ENCODE measurements around the gene POLRMT. TPM values are rescaled to one million over a fixed set of nuclear protein-coding genes. Genes with fewer than 3 reads are reported as not detected.

POLRMT gene
- total RNA-seq, 1 experiment from 2014 or later: 100 TPM

- BruUV-seq (replicated peaks): no TSS peak
- TF ChIP-seq CTCF (conservative IDR thresholded peaks at IDR 0.05; ENCODE audit: low read depth, low read length) (no peak), EZH2 (IDR thresholded peaks at IDR 0.05; ENCODE audit: borderline replicate concordance, low read depth, low read length, poor library complexity, severe bottlenecking) (no peak)
- Histone ChIP-seq H3K4me3 (ENCODE audit: low read depth, low read length, poor library complexity, severe bottlenecking) (no peak overlapping the region), H3K36me3 (ENCODE audit: insufficient read depth, low read length, poor library complexity, severe bottlenecking) (peaks cover 28% of the 10 kb centered on the region), H3K27ac (ENCODE audit: low read depth, low read length, poor library complexity, severe bottlenecking) (no peak overlapping the region), H3K27me3 (replicated peaks; ENCODE audit: insufficient read depth, low read depth, low read length, poor library complexity) (no peaks in the 10 kb centered on the region), H3K4me1 (ENCODE audit: insufficient read depth, low read length, poor library complexity, severe bottlenecking) (no peaks in the 10 kb centered on the region), H3K9me3 (ENCODE audit: low read depth, low read length, poor library complexity, severe bottlenecking) (no peaks in the 10 kb centered on the region)
- intact Hi-C loops (cut with micrococcal nuclease; ENCODE audit: unreplicated experiment): no loop called here
- ChIA-PET POLR2A (ENCODE audit: low non-redundant PET) (no interaction called here), CTCF (no interaction called here)
- DNase-seq (ENCODE audit: low spot score): no peak
Measured at GRCh38 chr19:642767-643727, 9.7 kb upstream of the POLRMT start.

- no peak for DNase-seq (ENCODE audit: low spot score)
- no TSS peak for BruUV-seq (replicated peaks)
- Histone ChIP-seq H3K36me3 (ENCODE audit: insufficient read depth, low read length, poor library complexity, severe bottlenecking) (peaks cover 14% of the 10 kb centered on the region), H3K27me3 (replicated peaks; ENCODE audit: insufficient read depth, low read depth, low read length, poor library complexity) (no peaks in the 10 kb centered on the region), H3K4me3 (ENCODE audit: low read depth, low read length, poor library complexity, severe bottlenecking) (no peak overlapping the region), H3K4me1 (ENCODE audit: insufficient read depth, low read length, poor library complexity, severe bottlenecking) (no peaks in the 10 kb centered on the region), H3K9me3 (ENCODE audit: low read depth, low read length, poor library complexity, severe bottlenecking) (no peaks in the 10 kb centered on the region), H3K27ac (ENCODE audit: low read depth, low read length, poor library complexity, severe bottlenecking) (no peak overlapping the region)
- ChIA-PET POLR2A (ENCODE audit: low non-redundant PET) (interaction anchor here (0.8 kb wide), 1 partner anchor 15 kb away, joined by 4 read pairs; no protein-coding TSS in a partner anchor), CTCF (no interaction called here)
- intact Hi-C loops (cut with micrococcal nuclease; ENCODE audit: unreplicated experiment): no loop called here
- TF ChIP-seq CTCF (conservative IDR thresholded peaks at IDR 0.05; ENCODE audit: low read depth, low read length) (no peak), EZH2 (IDR thresholded peaks at IDR 0.05; ENCODE audit: borderline replicate concordance, low read depth, low read length, poor library complexity, severe bottlenecking) (no peak)
Measured at GRCh38 chr19:641702-642101, 8.4 kb upstream of the POLRMT start.

- Histone ChIP-seq H3K9me3 (ENCODE audit: low read depth, low read length, poor library complexity, severe bottlenecking) (no peaks in the 10 kb centered on the region), H3K4me3 (ENCODE audit: low read depth, low read length, poor library complexity, severe bottlenecking) (no peak overlapping the region), H3K36me3 (ENCODE audit: insufficient read depth, low read length, poor library complexity, severe bottlenecking) (peaks cover 4% of the 10 kb centered on the region), H3K27ac (ENCODE audit: low read depth, low read length, poor library complexity, severe bottlenecking) (no peak overlapping the region), H3K27me3 (replicated peaks; ENCODE audit: insufficient read depth, low read depth, low read length, poor library complexity) (no peaks in the 10 kb centered on the region), H3K4me1 (ENCODE audit: insufficient read depth, low read length, poor library complexity, severe bottlenecking) (no peaks in the 10 kb centered on the region)
- no peak for DNase-seq (ENCODE audit: low spot score)
- ChIA-PET POLR2A (ENCODE audit: low non-redundant PET) (no interaction called here), CTCF (no interaction called here)
- TF ChIP-seq CTCF (conservative IDR thresholded peaks at IDR 0.05; ENCODE audit: low read depth, low read length) (no peak), EZH2 (IDR thresholded peaks at IDR 0.05; ENCODE audit: borderline replicate concordance, low read depth, low read length, poor library complexity, severe bottlenecking) (no peak)
- intact Hi-C loops (cut with micrococcal nuclease; ENCODE audit: unreplicated experiment): no loop called here
- no TSS peak for BruUV-seq (replicated peaks)
Measured at GRCh38 chr19:640606-641189, 7.4 kb upstream of the POLRMT start.
